Cardiac septum (tissue), 1 donor: ENCODE measurements around the gene STRADA. TPM values are rescaled to one million over a fixed set of nuclear protein-coding genes. Genes with fewer than 3 reads are reported as not detected.

Experiments
- DNase-seq: peaks from one replicate; pipeline ENCODE4 v3.0.0-alpha.2; 2020; ENCODE audit warnings: low spot score
- intact Hi-C: fragments of 100-400 bp; cut with DNase I; formaldehyde crosslinking; loops from one replicate; pipeline ENCODE4 v1.14.0; 2022
- total RNA-seq: library from RNA; stranded (reverse); fragmentation: NEBNext Ultra II Directional; extraction: Animal tissue kit (Norgen Biotek cat#: 25700); gene quantifications from one replicate; pipeline ENCODE4 v1.2.1, GENCODE V29; 2021
- donor health status: DM: no; HTN: no; CAD: no.

Gene STRADA
- total RNA-seq, 1 donor from 2014 or later: 20.4 TPM

- no peak for DNase-seq
- intact Hi-C loops: no loop called here
Measured at GRCh38 chr17:63704836-63705235, 36.8 kb downstream of the STRADA start.

- DNase-seq: no peak
- intact Hi-C loops: no loop called here
Measured at GRCh38 chr17:63704259-63704576, 37.4 kb downstream of the STRADA start.

GRCh38 chr17:63703556-63704258, 37.9 kb downstream of the STRADA start:
- intact Hi-C loops: no loop called here

GRCh38 chr17:63703029-63703428, 38.6 kb downstream of the STRADA start:
- intact Hi-C loops: no loop called here

More at GRCh38 chr17:63703556-63704258, 37.9 kb downstream of the STRADA start:
- no peak for DNase-seq

GRCh38 chr17:63702721-63703015, 38.9 kb downstream of the STRADA start:
- no peak for DNase-seq
- intact Hi-C loops: no loop called here

More at GRCh38 chr17:63703029-63703428, 38.6 kb downstream of the STRADA start:
- DNase-seq: no peak

GRCh38 chr17:63701868-63702720, 39.5 kb downstream of the STRADA start:
- intact Hi-C loops: loop anchor here (2.0 kb wide), 1 partner anchor 39 kb away; the partner anchor contains the start of gene STRADA

GRCh38 chr17:63701456-63701820, 40.2 kb downstream of the STRADA start:
- intact Hi-C loops: loop anchor here (2.0 kb wide), 1 partner anchor 39 kb away; the partner anchor contains the start of gene STRADA
- no peak for DNase-seq

More at GRCh38 chr17:63701868-63702720, 39.5 kb downstream of the STRADA start:
- peak; percentile 85 for DNase-seq

GRCh38 chr17:63700528-63701455, 40.8 kb downstream of the STRADA start:
- peak; percentile 90 for DNase-seq
- intact Hi-C loops: loop anchor here (2.0 kb wide), 1 partner anchor 40 kb away; the partner anchor contains the start of gene STRADA

GRCh38 chr17:63699638-63700527, 41.7 kb downstream of the STRADA start, which contains the start of gene LIMD2:
TSS of gene LIMD2 (minus strand) at chr17:63700125. CDS start at chr17:63699298, 827 bp downstream.
- intact Hi-C loops: loop anchor here (2.0 to 5.0 kb wide), 2 partner anchors 41 to 78 kb away; partner anchors contain the start of genes MAP3K3 and STRADA
- DNase-seq: peak; percentile 87

- intact Hi-C loops: loop anchor here (5.0 kb wide), 1 partner anchor 77 kb away; the partner anchor contains the start of gene MAP3K3
- DNase-seq: peak; percentile 91
Measured at GRCh38 chr17:63698886-63699637, 42.5 kb downstream of the STRADA start.

- intact Hi-C loops: loop anchor here (5.0 kb wide), 1 partner anchor 76 kb away; the partner anchor contains the start of gene MAP3K3
- DNase-seq: no peak
Measured at GRCh38 chr17:63698381-63698885, 43.2 kb downstream of the STRADA start.

- intact Hi-C loops: loop anchor here (5.0 kb wide), 1 partner anchor 75 kb away; the partner anchor contains the start of gene MAP3K3
- peak; percentile 86 for DNase-seq
Measured at GRCh38 chr17:63697341-63698286, 44.0 kb downstream of the STRADA start.

GRCh38 chr17:63696381-63696961, 45.1 kb downstream of the STRADA start:
- intact Hi-C loops: loop anchor here (5.0 kb wide), 1 partner anchor 74 kb away; the partner anchor contains the start of gene MAP3K3
- DNase-seq: no peak

GRCh38 chr17:63695889-63696288, 45.7 kb downstream of the STRADA start:
- intact Hi-C loops: loop anchor here (5.0 kb wide), 1 partner anchor 74 kb away; the partner anchor contains the start of gene MAP3K3
- no peak for DNase-seq

GRCh38 chr17:63694950-63695773, 46.4 kb downstream of the STRADA start:
- no peak for DNase-seq
- intact Hi-C loops: loop anchor here (5.0 kb wide), 1 partner anchor 73 kb away; the partner anchor contains the start of gene MAP3K3
